ENCODE results near the gene BRD9.
"Not testable (repeated sequence)": the region's sequence is repeated elsewhere in the genome, so short reads cannot be mapped to it uniquely, and the experiment has no call there.

Gene BRD9

DNA sequence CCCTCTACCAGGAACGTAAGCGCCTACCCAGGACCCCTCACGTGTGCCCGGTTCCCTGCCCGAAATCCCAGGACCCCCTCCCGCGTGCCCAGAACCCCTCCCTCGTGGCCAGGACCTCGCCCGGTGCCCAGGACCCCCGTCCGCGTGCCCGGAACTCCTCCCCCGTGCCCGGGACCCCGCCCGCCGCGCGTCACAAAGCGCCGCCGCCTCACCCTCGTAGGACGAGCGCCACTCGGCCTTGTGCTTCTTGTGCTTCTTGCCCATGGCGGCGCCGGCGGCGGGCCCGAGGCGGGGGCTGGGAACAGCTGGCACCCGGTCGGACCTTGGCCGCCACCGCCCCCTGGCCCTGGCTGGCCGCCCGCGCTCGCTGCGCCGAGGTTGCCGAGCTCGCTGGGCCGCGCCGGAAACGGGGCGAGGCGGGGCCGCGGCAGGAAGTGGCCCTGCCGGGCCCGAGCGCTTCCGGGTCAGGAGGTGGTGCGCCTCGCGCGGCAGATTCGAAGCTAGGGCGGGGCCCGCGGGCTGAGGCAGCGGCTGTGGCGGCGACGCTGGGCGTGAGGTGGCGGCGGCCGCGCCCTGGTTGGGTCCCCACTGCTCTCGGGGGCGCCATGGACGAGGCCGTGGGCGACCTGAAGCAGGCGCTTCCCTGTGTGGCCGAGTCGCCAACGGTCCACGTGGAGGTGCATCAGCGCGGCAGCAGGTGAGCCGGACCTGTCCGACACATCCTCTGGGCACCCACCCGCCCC, at the start of gene BRD9, which contains the start of gene TRIP13:
BRD9 (minus strand) TSS at position 408 of the 743 bp plus-strand sequence; CDS start at position 264, 144 bp downstream.
TRIP13 (plus strand) TSS at position 491 of the 743 bp plus-strand sequence; CDS start at position 606, 115 bp downstream.
- Mint-ChIP-seq H3K4me3 (peak within 1 kb of the TSS; percentile 90), H3K4me1 (ENCODE audit: low read depth) (peaks cover 17% of the 10 kb centered on the region), H3K9me3 (ENCODE audit: low read depth) (no peaks in the 10 kb centered on the region), H3K36me3 (peaks cover 6% of the 10 kb centered on the region), H3K27me3 (no peaks in the 10 kb centered on the region), H3K27ac (peak within 1 kb of the TSS; percentile 89)

DNA sequence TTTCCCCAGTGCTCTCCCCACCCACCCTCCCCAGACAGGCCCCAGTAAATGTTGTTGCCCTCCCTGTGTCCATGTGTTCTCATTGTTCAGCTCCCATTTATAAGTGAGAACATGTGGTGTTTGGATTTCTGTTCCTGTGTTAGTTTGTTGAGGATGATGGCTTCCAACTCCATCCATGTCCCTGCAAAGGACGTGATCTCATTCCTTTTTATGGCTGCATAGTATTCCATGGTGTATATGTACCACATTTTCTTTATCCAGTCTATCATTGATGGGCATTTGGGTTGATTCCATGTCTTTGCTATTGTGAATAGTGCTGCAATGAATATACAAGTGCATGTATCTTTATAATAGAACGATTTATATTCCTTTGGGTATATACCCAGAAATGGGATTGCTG, 48.1 kb upstream of the BRD9 start:
- H3K4me3 Mint-ChIP-seq; H3K9me3 Mint-ChIP-seq (ENCODE audit: low read depth): not testable (repeated sequence)
- H3K27me3 Mint-ChIP-seq: peaks cover 18% of the 10 kb centered on the region

DNA sequence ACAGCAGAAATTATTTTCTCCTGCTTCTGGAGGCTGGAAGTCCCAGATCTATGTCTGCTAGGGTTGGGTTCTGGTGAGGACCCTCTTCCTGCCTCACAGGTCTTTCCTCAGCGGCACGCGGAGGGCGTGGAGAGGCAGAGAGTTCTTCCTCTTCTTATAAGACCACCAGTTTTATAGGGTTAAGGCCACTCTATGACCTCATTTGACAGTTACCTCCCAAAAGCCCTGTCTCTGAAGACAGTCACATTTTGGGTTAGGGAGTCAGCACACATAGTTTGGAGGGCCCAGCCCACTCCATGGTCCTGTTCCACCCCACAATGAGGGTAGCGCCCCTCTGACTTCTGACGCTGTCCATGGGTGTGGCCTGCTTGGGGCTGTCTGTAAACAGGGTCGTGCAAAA, 46.8 kb upstream of the BRD9 start:
- Mint-ChIP-seq H3K4me1 (ENCODE audit: low read depth) (no peaks in the 10 kb centered on the region), H3K4me3 (no peak overlapping the region), H3K27ac (no peak overlapping the region), H3K27me3 (peaks cover 8% of the 10 kb centered on the region), H3K36me3 (no peaks in the 10 kb centered on the region), H3K9me3 (ENCODE audit: low read depth) (no peaks in the 10 kb centered on the region)

More for the DNA sequence above, 48.1 kb upstream of the BRD9 start:
- not testable (repeated sequence) for H3K36me3 Mint-ChIP-seq; H3K27ac Mint-ChIP-seq; H3K4me1 Mint-ChIP-seq (ENCODE audit: low read depth)

DNA sequence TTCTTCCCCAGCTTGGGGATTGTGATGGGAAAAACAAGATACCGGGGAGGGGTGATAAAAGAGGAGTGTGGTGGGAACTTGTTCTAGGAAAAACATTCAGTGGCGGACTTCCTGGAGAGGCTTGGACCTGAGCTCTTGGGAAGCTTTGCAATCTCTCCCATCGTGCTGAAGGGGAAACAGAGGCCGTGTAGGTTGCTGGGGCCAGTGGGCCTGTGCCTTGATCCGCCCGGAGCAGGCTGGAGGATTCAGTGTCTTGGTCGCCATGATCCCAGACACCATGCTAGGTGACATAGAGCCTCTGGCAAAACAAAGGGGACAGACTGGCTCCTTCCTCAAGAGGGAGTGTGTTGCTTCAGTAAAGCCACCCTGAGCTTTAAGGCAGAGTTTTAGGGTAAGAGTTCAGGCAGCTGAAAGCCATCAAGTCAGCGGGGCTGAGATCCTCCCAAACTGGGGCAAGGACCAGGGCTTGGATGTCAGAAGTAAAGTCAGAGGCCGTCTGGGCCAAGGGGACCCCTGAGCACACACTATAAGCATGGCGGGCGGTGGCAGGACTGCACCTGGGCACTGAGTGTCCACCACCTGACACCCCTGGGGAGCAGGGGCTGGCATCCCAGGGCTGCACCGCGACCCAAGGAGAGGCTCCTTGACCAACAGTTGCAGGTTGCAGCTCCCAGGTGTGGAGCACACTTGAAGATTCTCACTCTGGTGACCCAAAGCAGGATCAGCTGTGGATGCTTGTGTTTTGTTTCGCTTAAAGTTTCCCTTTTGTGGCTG, 44.7 kb upstream of the BRD9 start:
- no peaks in the 10 kb centered on the region for H3K36me3 Mint-ChIP-seq
- H3K27ac Mint-ChIP-seq: no peak overlapping the region
- no peaks in the 10 kb centered on the region for H3K4me1 Mint-ChIP-seq (ENCODE audit: low read depth)
- no peak overlapping the region for H3K4me3 Mint-ChIP-seq
- no peaks in the 10 kb centered on the region for H3K27me3 Mint-ChIP-seq
- no peaks in the 10 kb centered on the region for H3K9me3 Mint-ChIP-seq (ENCODE audit: low read depth)

DNA sequence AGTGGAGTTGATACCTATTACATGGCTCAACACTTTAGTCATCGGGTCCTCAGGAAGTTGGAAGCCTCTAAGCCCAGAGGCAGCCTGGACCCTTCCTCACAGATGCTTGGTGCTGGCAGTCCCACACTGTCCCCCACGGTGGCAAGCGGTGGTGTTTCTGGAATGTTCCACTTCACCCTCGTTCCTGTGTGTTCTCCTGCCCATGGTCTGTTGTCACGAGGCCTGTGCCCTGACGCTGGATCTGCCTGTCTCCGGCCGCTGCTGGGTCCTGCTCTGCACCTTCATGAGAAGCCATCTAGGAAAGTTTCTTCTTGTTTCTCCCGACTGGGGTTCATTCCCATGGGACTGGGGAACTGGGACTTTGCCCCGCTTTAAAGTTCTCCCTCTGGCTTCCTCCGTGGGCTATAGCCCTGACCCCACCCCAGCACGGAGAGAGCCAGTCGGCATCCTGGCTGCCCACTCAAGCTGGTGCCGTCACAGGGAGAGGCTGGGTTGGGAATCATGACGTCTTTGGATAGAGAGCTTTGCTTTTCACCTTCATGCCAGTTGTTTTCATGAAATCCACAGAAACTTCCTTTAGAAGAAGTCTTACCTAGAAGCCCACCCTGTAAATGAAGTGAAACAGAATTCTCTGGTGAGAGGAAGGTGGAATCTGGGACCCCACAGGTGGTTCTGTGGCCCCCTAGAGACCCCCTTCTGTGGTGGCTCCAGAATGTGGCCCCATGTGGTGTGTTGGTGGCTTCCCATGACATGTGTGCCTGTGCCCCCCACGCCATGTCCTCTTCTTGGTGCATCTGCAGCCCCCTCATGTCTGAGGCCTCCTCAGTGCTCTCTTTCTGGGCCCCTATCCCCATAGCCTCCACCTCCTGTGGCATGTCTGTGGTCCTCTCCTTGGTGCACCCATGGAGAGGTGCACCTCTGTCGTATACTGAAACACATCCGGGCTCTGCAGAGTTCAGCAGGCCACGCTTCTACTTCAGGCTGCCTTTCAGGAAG, 43.8 kb upstream of the BRD9 start:
- Mint-ChIP-seq H3K36me3 (no peaks in the 10 kb centered on the region), H3K4me3 (no peak overlapping the region), H3K27me3 (no peaks in the 10 kb centered on the region), H3K27ac (no peak overlapping the region), H3K4me1 (ENCODE audit: low read depth) (no peaks in the 10 kb centered on the region), H3K9me3 (ENCODE audit: low read depth) (no peaks in the 10 kb centered on the region)

DNA sequence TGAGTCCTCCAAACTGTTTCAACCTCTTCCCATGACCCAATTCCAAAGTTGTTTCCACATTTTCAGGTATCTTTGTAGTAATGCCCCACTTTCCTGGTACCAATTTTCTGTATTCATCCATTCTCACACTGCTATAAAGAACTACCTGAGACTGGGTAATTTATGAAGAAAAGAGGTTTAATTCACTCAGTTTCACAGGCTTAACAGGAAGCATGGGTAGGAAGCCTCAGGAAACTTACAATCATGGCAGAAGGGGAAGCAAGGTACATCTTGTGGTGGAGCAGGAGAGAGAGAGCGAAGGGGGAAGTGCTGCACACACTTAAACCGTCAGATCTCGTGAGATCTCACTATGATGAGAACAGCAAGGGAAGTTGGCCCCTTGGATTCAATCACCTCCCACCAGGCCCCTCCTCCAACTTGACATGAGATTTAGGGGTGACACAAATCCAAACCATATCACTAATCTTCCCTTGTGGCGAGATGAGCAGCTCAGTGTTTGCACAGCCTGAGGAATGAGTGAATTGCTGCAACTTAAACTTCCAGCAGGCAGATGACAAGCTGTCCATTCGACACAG, 43.0 kb upstream of the BRD9 start:
- no peak overlapping the region for H3K27ac Mint-ChIP-seq
- no peak overlapping the region for H3K4me3 Mint-ChIP-seq
- H3K27me3 Mint-ChIP-seq: no peaks in the 10 kb centered on the region
- H3K36me3 Mint-ChIP-seq: no peaks in the 10 kb centered on the region
- no peaks in the 10 kb centered on the region for H3K9me3 Mint-ChIP-seq (ENCODE audit: low read depth)
- H3K4me1 Mint-ChIP-seq (ENCODE audit: low read depth): no peaks in the 10 kb centered on the region

DNA sequence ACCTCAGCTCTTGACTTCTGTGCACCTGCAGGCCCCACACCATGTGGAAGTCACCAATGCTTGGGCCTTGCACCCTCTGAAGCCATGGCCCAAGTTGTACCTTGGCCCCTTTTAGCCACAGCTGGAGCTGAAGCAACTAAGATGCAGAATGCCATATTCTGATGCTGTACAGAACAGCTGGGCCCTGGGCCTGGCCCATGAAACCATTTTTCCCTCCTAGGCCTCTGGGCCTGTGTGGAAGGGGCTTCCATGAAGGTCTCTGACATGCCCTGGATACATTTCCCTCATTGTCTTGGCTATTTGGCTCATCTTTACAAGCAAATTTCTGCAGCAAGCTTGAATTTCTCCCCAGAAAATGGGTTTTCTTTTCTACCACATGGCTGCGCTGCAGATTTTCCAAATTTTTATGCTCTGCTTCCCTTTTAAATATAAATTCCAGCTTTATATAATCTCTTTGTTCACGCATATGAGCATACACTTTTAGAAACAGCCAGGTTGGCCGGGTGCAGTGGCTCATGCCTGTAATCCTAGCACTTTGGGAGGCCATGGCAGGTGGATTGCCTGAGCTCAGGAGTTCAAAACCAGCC, 41.9 kb upstream of the BRD9 start:
- not testable (repeated sequence) for H3K27me3 Mint-ChIP-seq; H3K4me1 Mint-ChIP-seq (ENCODE audit: low read depth); H3K9me3 Mint-ChIP-seq (ENCODE audit: low read depth); H3K27ac Mint-ChIP-seq; H3K36me3 Mint-ChIP-seq; H3K4me3 Mint-ChIP-seq

DNA sequence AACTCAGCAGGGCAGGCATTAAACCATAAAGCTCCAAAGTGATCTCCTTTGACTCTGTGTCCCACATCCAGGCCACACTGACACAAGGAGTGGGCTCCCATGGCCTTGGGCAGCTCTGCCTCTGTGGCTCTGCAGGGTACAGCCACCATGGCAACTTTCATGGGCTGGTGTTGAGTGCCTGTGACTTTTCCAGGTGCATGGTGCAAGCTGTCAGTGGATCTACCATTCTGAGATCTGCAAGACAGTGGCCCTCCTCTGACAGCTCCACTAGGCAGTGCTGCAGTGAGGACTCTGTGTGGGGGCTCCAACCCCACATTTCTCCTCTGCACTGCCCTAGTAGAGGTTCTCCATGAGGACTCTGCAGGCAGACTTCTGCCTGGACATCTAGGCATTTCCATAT, 41.4 kb upstream of the BRD9 start:
- not testable (repeated sequence) for H3K27me3 Mint-ChIP-seq; H3K27ac Mint-ChIP-seq; H3K4me1 Mint-ChIP-seq (ENCODE audit: low read depth); H3K4me3 Mint-ChIP-seq; H3K9me3 Mint-ChIP-seq (ENCODE audit: low read depth); H3K36me3 Mint-ChIP-seq

DNA sequence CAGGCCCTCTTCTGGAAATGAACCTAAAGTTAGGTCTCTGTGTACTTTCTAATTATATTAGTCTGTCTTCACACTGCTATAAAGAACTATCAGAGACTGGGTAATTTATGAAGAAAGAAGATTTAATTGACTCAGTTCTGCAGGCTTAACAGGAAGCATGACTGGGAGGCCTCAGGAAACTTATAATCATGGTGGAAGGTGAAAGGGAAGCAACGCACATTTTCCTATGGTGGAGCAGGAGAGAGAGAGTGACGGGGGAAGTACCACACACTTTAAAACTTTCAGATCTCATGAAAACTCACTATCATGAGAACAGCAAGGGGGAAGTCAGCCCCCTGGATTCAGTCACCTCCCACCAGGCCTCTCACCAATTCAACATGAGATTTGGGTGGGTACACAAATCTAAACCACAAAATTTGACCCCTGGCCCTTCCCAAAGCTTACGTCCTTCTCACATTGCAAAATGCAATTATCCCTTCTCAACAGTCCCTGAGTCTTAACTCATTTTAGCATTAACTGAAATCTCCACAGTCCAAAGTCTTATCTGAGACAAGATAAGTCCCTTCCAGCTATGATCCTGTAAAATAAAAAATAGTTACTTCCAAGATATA, 40.8 kb upstream of the BRD9 start:
- Mint-ChIP-seq H3K4me3 (no peak overlapping the region), H3K4me1 (ENCODE audit: low read depth) (no peaks in the 10 kb centered on the region), H3K27me3 (peaks cover 2% of the 10 kb centered on the region), H3K9me3 (ENCODE audit: low read depth) (no peaks in the 10 kb centered on the region), H3K36me3 (no peaks in the 10 kb centered on the region), H3K27ac (no peak overlapping the region)

DNA sequence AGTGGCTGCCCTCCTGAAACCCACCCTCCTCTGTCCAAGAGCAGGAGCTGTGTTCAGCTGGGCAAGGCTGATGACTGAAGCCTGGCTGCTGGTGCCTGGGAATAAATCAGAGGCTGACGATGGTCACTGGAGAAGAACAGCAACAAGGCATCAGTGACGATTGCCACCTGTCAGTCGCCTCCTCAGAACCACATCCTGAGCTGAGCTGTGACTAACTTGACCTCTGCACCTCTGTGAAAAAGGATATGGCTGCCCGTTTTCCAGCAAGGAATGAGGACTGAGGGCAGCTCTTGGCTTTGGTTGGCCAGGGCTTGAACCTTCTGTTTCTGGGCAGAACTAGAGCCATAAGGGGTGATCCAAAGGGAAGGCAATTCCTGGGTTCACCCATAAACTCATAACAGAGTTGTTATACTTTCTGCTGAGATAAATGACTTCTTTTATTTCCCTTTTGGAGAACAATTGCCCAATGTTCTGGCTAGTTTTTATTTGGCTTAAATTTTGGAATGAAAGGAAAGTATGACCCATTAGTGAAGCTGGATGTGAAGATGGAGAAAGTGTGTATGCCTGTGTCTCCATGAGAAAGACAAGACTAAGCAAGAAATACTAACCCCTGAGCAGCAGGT, 40.1 kb upstream of the BRD9 start:
- Mint-ChIP-seq H3K27ac (no peak overlapping the region), H3K4me1 (ENCODE audit: low read depth) (peaks cover 1% of the 10 kb centered on the region), H3K27me3 (peaks cover 6% of the 10 kb centered on the region), H3K4me3 (no peak overlapping the region), H3K9me3 (ENCODE audit: low read depth) (no peaks in the 10 kb centered on the region), H3K36me3 (no peaks in the 10 kb centered on the region)

DNA sequence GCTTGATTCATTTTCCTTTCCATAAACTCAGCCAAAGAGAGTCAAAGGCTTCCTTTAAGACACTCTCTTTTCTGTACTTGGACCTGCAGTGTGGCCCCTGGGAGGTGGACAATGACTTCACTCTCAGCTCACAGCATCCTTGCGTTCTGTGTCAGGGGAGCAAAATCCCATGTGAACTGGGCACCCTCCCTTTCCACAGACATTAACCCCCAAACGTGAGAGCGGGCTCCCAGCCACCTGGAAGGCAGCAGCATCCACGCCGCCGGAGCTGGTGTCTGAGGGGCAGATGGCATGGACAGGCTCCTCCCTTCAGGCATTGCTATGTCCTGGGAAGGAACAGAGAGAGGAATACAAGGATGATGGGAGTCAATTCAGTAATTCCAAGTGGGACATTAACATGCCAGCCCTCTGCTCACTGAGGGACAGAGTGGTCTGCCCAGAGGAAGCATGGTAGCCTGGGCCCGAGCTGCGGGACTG, 39.6 kb upstream of the BRD9 start:
- Mint-ChIP-seq H3K27ac (no peak overlapping the region), H3K4me1 (ENCODE audit: low read depth) (peaks cover 5% of the 10 kb centered on the region), H3K4me3 (no peak overlapping the region), H3K27me3 (peaks cover 9% of the 10 kb centered on the region), H3K9me3 (ENCODE audit: low read depth) (no peaks in the 10 kb centered on the region), H3K36me3 (no peaks in the 10 kb centered on the region)

DNA sequence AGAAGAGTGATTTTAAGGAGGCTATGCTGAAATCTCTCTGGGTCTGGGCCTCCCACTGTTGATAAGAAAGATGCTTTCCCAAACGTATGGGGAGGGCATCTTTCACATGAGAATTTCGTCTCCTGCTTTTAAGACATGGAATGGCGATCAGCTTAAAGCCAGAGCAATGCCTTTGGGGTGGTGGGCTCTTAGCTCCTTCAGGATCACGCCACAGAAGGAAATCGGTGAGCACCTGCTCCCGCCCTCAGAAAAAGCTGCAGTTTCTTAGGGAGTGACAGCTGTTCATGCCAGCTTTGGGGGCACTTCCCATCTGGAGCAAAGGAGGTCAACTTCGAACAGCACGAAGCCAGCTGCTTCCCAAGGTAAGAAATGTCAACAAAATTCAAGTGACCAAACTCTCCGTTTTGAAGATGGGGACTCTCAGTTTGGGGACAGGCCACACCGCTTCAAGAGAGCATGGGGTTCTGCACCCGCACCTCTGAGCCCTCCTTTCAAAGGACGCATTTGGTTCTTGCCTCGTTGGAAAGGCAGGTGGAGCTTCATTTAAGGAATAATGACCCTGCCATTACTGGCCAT, 39.1 kb upstream of the BRD9 start:
- peaks cover 9% of the 10 kb centered on the region for H3K27me3 Mint-ChIP-seq

DNA sequence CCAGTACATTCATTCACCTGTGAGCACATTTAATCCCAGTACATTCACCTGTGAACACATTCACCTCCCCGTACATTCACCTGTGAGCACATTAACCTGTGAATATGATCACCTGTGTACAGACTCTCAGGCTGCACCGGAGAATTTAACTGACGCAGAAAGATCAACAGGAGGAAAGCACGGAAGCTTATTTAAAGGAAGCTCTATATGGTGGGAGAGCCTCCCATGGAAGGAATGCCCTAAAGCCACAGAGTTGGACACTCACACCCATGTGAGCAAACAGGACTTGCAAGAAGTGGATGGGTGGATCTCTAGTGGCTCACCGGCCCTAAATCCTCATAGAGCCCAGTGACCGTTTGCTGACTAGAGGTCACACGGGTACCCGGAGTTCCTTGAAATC, 38.3 kb upstream of the BRD9 start:
- peaks cover 13% of the 10 kb centered on the region for H3K27me3 Mint-ChIP-seq
- no peaks in the 10 kb centered on the region for H3K9me3 Mint-ChIP-seq (ENCODE audit: low read depth)

More for the DNA sequence above, 39.1 kb upstream of the BRD9 start:
- H3K4me3 Mint-ChIP-seq: no peak overlapping the region
- H3K36me3 Mint-ChIP-seq: no peaks in the 10 kb centered on the region
- peaks cover 5% of the 10 kb centered on the region for H3K4me1 Mint-ChIP-seq (ENCODE audit: low read depth)
- no peaks in the 10 kb centered on the region for H3K9me3 Mint-ChIP-seq (ENCODE audit: low read depth)
- no peak overlapping the region for H3K27ac Mint-ChIP-seq

More for the DNA sequence above, 38.3 kb upstream of the BRD9 start:
- Mint-ChIP-seq H3K36me3 (no peaks in the 10 kb centered on the region), H3K4me3 (no peak overlapping the region), H3K27ac (no peak overlapping the region), H3K4me1 (ENCODE audit: low read depth) (peaks cover 8% of the 10 kb centered on the region)
